B cell (primary cell): Measurements from ENCODE around the gene CHEK1. TPM values are rescaled to one million over a fixed set of nuclear protein-coding genes. Genes with fewer than 3 reads are reported as not detected.

Experiments
- ATAC-seq: fragments of 200-7000 bp; cut with Tn5 transposase; one replicate; pipeline ENCODE4 v1.10.0; 2021; ENCODE audit warnings: low read depth, mild to moderate bottlenecking, moderate number of reproducible peaks, moderate library complexity
- CTCF ChIA-PET: fragments of 350-600 bp; sonication (Branson Sonifier 250); formaldehyde crosslinking; loops from one replicate; lab custom pipeline; 2021; ENCODE audit warnings: antibody characterized with exemption, inconsistent platforms; lab: Charles Lee
- POLR2A ChIA-PET: fragments of 350-600 bp; sonication (Branson Sonifier 250); formaldehyde crosslinking; loops from one replicate; lab custom pipeline; 2021; ENCODE audit warnings: antibody characterized with exemption; lab: Charles Lee
- DNase-seq: peaks from one replicate; pipeline ENCODE4 v3.0.0; 2013
- H2AFZ ChIP-seq: 2 replicates; pipeline ENCODE4 v1.6.1; 2012; ENCODE audit warnings: mild to moderate bottlenecking, low read depth, low read length; ENCODE audit not compliant: insufficient read depth, poor library complexity, severe bottlenecking
- H3K27ac ChIP-seq, 2 donors: 1 replicate in 1 of 2; 2 replicates in 1 of 2; pipeline ENCODE4 v1.5.1; 2012 to 2013; ENCODE audit warnings: low read length in 2 of 2, mild to moderate bottlenecking in 2 of 2, moderate library complexity in 1 of 2
- H3K27me3 ChIP-seq, 4 experiments: fragments of 200-600 bp in 1 of 4; sonication (generic) in 1 of 4; replicated peaks in 1 of 4; 1 replicate in 2 of 4; 2 replicates in 2 of 4; pipeline versions ENCODE4 v1.6.1 to v1.7.0; 2013 to 2016; ENCODE audit warnings: low read length in 3 of 4, mild to moderate bottlenecking in 2 of 4, mixed read lengths in 1 of 4, moderate library complexity in 1 of 4; ENCODE audit not compliant: insufficient read depth in 4 of 4, control insufficient read depth in 3 of 4; ENCODE audit errors: control extremely low read depth in 1 of 4
- H3K36me3 ChIP-seq, 2 experiments: replicated peaks in 1 of 2; 1 replicate in 1 of 2; 2 replicates in 1 of 2; pipeline versions ENCODE4 v1.6.1 to v1.7.1; 2013; ENCODE audit warnings: low read length in 1 of 2; ENCODE audit not compliant: insufficient read depth in 2 of 2, control insufficient read depth in 1 of 2; ENCODE audit errors: control extremely low read depth in 1 of 2, extremely low read depth in 1 of 2
- H3K4me1 ChIP-seq, 2 donors: fragments of 200-600 bp in 1 of 2; sonication (generic) in 1 of 2; 1 replicate in 1 of 2; 2 replicates in 1 of 2; pipeline versions ENCODE4 v1.5.1 to v1.6.1; 2013 to 2017; ENCODE audit warnings: low read length in 2 of 2; ENCODE audit not compliant: control insufficient read depth in 2 of 2, insufficient read depth in 2 of 2
- H3K4me2 ChIP-seq: replicated peaks from 2 replicates; pipeline ENCODE3; 2012; ENCODE audit warnings: mild to moderate bottlenecking, low read depth, low read length; ENCODE audit not compliant: poor library complexity, severe bottlenecking
- H3K4me3 ChIP-seq, 5 experiments: fragments of 200-600 bp in 1 of 5; sonication (generic) in 1 of 5; 1 replicate in 3 of 5; 2 replicates in 2 of 5; pipeline versions ENCODE4 v1.5.1 to v1.7.0; 2011 to 2016; ENCODE audit warnings: low read length in 4 of 5, mild to moderate bottlenecking in 4 of 5, low read depth in 2 of 5, control low read depth in 1 of 5, moderate library complexity in 1 of 5; ENCODE audit not compliant: insufficient read depth in 1 of 5; ENCODE audit errors: control extremely low read depth in 1 of 5, extremely low read depth in 1 of 5
- H3K79me2 ChIP-seq: fragments of 200-600 bp; sonication (generic); one replicate; pipeline ENCODE4 v1.6.0; 2016; ENCODE audit warnings: low read length; ENCODE audit not compliant: control insufficient read depth, insufficient read depth
- H3K9ac ChIP-seq: fragments of 200-600 bp; sonication (generic); 2 replicates; pipeline ENCODE4 v1.6.1; 2017; ENCODE audit warnings: mild to moderate bottlenecking, low read length, moderate library complexity
- H3K9me3 ChIP-seq, 3 donors: one replicate each; pipeline versions ENCODE4 v1.6.1 to v1.7.1; 2013; ENCODE audit warnings: low read length in 2 of 3; ENCODE audit not compliant: control insufficient read depth in 2 of 3, insufficient read depth in 1 of 3; ENCODE audit errors: control extremely low read depth in 1 of 3
- H4K20me1 ChIP-seq: 2 replicates; pipeline ENCODE4 v1.6.0; 2012; ENCODE audit warnings: mild to moderate bottlenecking, low read length; ENCODE audit not compliant: insufficient read depth, control insufficient read depth, poor library complexity, severe bottlenecking
- H3K27ac Mint-ChIP-seq: one replicate; pipeline ENCODE4 v1.8.0; 2021; ENCODE audit warnings: mixed read lengths
- H3K27me3 Mint-ChIP-seq: one replicate; pipeline ENCODE4 v1.8.0; 2021; ENCODE audit warnings: mixed read lengths
- H3K4me1 Mint-ChIP-seq: one replicate; pipeline ENCODE4 v1.8.0; 2021; ENCODE audit warnings: mixed read lengths
- H3K4me3 Mint-ChIP-seq: one replicate; pipeline ENCODE4 v1.8.0; 2021; ENCODE audit warnings: mixed read lengths
- H3K9me3 Mint-ChIP-seq: one replicate; pipeline ENCODE4 v1.8.0; 2022; ENCODE audit warnings: mixed read lengths; ENCODE audit not compliant: insufficient read depth
- CTCF ChIP-seq: fragments of 200-600 bp; IDR thresholded peaks from one replicate; pipeline ENCODE4 v1.8.0; 2022; ENCODE audit warnings: antibody characterized with exemption, mild to moderate bottlenecking
- EZH2 ChIP-seq: IDR thresholded peaks from 2 replicates; pipeline ENCODE4 v1.6.1; 2012; ENCODE audit warnings: borderline replicate concordance, low read depth, mild to moderate bottlenecking, moderate library complexity, low read length; ENCODE audit not compliant: insufficient read depth, poor library complexity, severe bottlenecking
- WGBS: methylation state at CpG from one replicate; pipeline ENCODE4 v1.1.5; 2013; ENCODE audit warnings: missing lambda C conversion rate; ENCODE audit not compliant: insufficient coverage; 5-methylcytosine and 5-hydroxymethylcytosine counted together
- intact Hi-C: fragments of 100-400 bp; cut with micrococcal nuclease; formaldehyde crosslinking; loops from one replicate; pipeline ENCODE4 v1.10.0; 2022
- polyA plus RNA-seq: library from polyadenylated mRNA; depleted of rRNA; stranded (reverse); fragments of >200 nt; gene quantifications from 2 replicates; pipeline ENCODE4 v1.2.3, GENCODE V29; 2012
- total RNA-seq, 2 donors: library from RNA; stranded (reverse); fragments of 120-200 nt in 1 of 2; gene quantifications; 1 replicate in 1 of 2; 2 replicates in 1 of 2; pipeline versions ENCODE4 v1.2.3 to v1.2.4, GENCODE V29; 2013 to 2022

The CHEK1 gene
- total and polyA plus RNA-seq, 2 donors (not counting 1 experiment from before 2014, with no cell fraction given) = 0.81 to 3.5 TPM

GRCh38 chr11:125670172-125670571 lies 45.2 kb downstream of the CHEK1 start:
- peaks cover 0 to 1% of the 10 kb centered on the region in 2 experiments for H3K36me3 ChIP-seq
- TF ChIP-seq EZH2 (no peak), CTCF (no peak)
- H3K4me2 ChIP-seq = no peak overlapping the region

GRCh38 chr11:125671561-125671960 lies 46.6 kb downstream of the CHEK1 start:
- H4K20me1 ChIP-seq = no peaks in the 10 kb centered on the region
- no peak overlapping the region for H2AFZ ChIP-seq
- TF ChIP-seq CTCF (no peak), EZH2 (no peak)
- Mint-ChIP-seq H3K27me3 (no peaks in the 10 kb centered on the region), H3K9me3 (peaks cover 4% of the 10 kb centered on the region), H3K27ac (no peak overlapping the region), H3K4me3 (no peak overlapping the region), H3K4me1 (no peaks in the 10 kb centered on the region)
- H3K9ac ChIP-seq = no peak overlapping the region
- WGBS = no CpG with 5 or more reads among the region's 2 CpGs
- DNase-seq (no peak), ATAC-seq (no peak)
- no peaks in the 10 kb centered on the region for H3K4me1 ChIP-seq
- H3K36me3 ChIP-seq = peaks cover 0 to 1% of the 10 kb centered on the region in 2 experiments
- H3K27ac ChIP-seq = no peak overlapping the region
- H3K79me2 ChIP-seq = no peaks in the 10 kb centered on the region
- no peak overlapping the region for H3K4me3 ChIP-seq
- intact Hi-C loops = no loop called here
- no peaks in the 10 kb centered on the region for H3K27me3 ChIP-seq
- POLR2A ChIA-PET = no interaction called here
- CTCF ChIA-PET = no interaction called here
- peaks cover 0 to 3% (median 2%) of the 10 kb centered on the region in 3 donors for H3K9me3 ChIP-seq
- no peak overlapping the region for H3K4me2 ChIP-seq

More at GRCh38 chr11:125670172-125670571, 45.2 kb downstream of the CHEK1 start:
- intact Hi-C loops = no loop called here
- Histone ChIP-seq H3K27me3 (no peaks in the 10 kb centered on the region), H3K9me3 (peaks cover 0 to 3% (median 3%) of the 10 kb centered on the region in 3 donors), H2AFZ (no peak overlapping the region), H3K4me3 (no peak overlapping the region), H3K4me1 (no peaks in the 10 kb centered on the region), H3K9ac (no peak overlapping the region), H4K20me1 (no peaks in the 10 kb centered on the region), H3K79me2 (no peaks in the 10 kb centered on the region), H3K27ac (no peak overlapping the region)
- no peak overlapping the region for H3K4me3 Mint-ChIP-seq
- WGBS = no CpG with 5 or more reads among the region's 1 CpG
- no peak for DNase-seq
- H3K9me3 Mint-ChIP-seq = peaks cover 4% of the 10 kb centered on the region
- ChIA-PET CTCF (no interaction called here), POLR2A (interaction anchor here (0.5 kb wide), 1 partner anchor 138 kb away, joined by 3 read pairs; no protein-coding TSS in a partner anchor)
- no peak for ATAC-seq
- H3K27ac Mint-ChIP-seq = no peak overlapping the region
- H3K27me3 Mint-ChIP-seq = no peaks in the 10 kb centered on the region
- no peaks in the 10 kb centered on the region for H3K4me1 Mint-ChIP-seq
